Ovary (tissue), 9 donors: ENCODE data around the gene ITIH1. TPM values are rescaled to one million over a fixed set of nuclear protein-coding genes. Genes with fewer than 3 reads are reported as not detected.

Source experiments
- DNase-seq, 5 donors: peaks; one replicate each; pipeline ENCODE4 v3.0.0-alpha.2; 2019 to 2020
- H3K27ac ChIP-seq, 2 donors: fragments of 200-600 bp; one replicate each; pipeline versions ENCODE4 v1.5.1 to v1.8.0; 2019 to 2022
- H3K27me3 ChIP-seq: fragments of 200-600 bp; one replicate; pipeline ENCODE4 v1.8.0; 2022
- H3K36me3 ChIP-seq: fragments of 200-600 bp; sonication (generic); one replicate; pipeline ENCODE4 v1.5.1; 2019
- H3K4me1 ChIP-seq: one replicate; pipeline ENCODE4 v1.8.1; 2013; ENCODE audit warnings: mild to moderate bottlenecking, moderate library complexity; ENCODE audit not compliant: insufficient read depth
- H3K4me3 ChIP-seq: fragments of 200-600 bp; sonication (generic); one replicate; pipeline ENCODE4 v1.5.1; 2017
- H3K9me3 ChIP-seq, 2 donors: fragments of 200-600 bp in 1 of 2; sonication (generic) in 1 of 2; one replicate each; pipeline versions ENCODE4 v1.5.1 to v1.8.1; 2013 to 2019; ENCODE audit warnings: mild to moderate bottlenecking in 1 of 2, moderate library complexity in 1 of 2
- EP300 ChIP-seq: sonication (generic); formaldehyde crosslinking; IDR thresholded peaks from one replicate; pipeline ENCODE4 v1.6.1; 2017; ENCODE audit warnings: antibody characterized with exemption
- POLR2A ChIP-seq: fragments of 450-650 bp; IDR thresholded peaks from one replicate; pipeline ENCODE4 v1.6.1; 2017; ENCODE audit warnings: antibody characterized with exemption, mild to moderate bottlenecking, moderate library complexity
- WGBS, 3 donors: extraction: QIAGEN DNeasy Blood & Tissue Kit in 1 of 3; methylation state at CpG; one replicate each; pipeline versions ENCODE4 v1.1.5 to v1.1.7; 2013 to 2017; 5-methylcytosine and 5-hydroxymethylcytosine counted together
- intact Hi-C, 4 donors: fragments of 100-400 bp; cut with DNase I; formaldehyde crosslinking; loops; one replicate each; pipeline versions ENCODE4 v1.11.0 to v1.15.1; 2022 to 2023
- polyA plus RNA-seq, 2 donors: library from polyadenylated mRNA; stranded (reverse); fragments of 200-250 nt in 1 of 2; fragments of 350-450 nt in 1 of 2; fragmentation: Illumina TruSeq in 1 of 2; extraction: RNeasy Lipid Tissue Mini Kit (QIAGEN cat#74804) in 1 of 2; gene quantifications; one replicate each; pipeline ENCODE4 v1.2.3, GENCODE V29; 2013 to 2014
- total RNA-seq, 7 donors: library from RNA; depleted of rRNA in 2 of 7; stranded (reverse); fragments of >200 nt in 2 of 7; fragmentation: NEBNext Ultra II Directional in 3 of 7; extraction: Animal tissue kit (Norgen Biotek cat#: 25700) in 3 of 7; gene quantifications; one replicate each; pipeline versions ENCODE4 v1.1.0 to v1.2.4, GENCODE V29; 2016 to 2023
- TF ChIP-seq, protein P1 (sequence below), 3 donors: fragments of 450-650 bp in 2 of 3; fragments of 200-600 bp in 1 of 3; IDR thresholded peaks; one replicate each; pipeline versions ENCODE4 v1.5.1 to v1.8.0; 2016 to 2022; ENCODE audit warnings: antibody characterized with exemption in 3 of 3, mild to moderate bottlenecking in 1 of 3
- donor health status: DM: no; HTN: no; CAD: no; lungs with moderate emphysema.
- donor health status: DM: no; HTN: no; CAD: no.
- donor health status: Bipolar disorder and iron deficiency.
- donor health status: DM: yes; HTN: yes; CAD: no.
- donor health status: DM: no; HTN: no; CAD: no.
- donor health status: DM: yes; HTN: yes; CAD: no.

The ITIH1 gene
- total and polyA plus RNA-seq, 9 donors = 0.42 to 0.79 (median 0.49) TPM; not detected in 5

DNA sequence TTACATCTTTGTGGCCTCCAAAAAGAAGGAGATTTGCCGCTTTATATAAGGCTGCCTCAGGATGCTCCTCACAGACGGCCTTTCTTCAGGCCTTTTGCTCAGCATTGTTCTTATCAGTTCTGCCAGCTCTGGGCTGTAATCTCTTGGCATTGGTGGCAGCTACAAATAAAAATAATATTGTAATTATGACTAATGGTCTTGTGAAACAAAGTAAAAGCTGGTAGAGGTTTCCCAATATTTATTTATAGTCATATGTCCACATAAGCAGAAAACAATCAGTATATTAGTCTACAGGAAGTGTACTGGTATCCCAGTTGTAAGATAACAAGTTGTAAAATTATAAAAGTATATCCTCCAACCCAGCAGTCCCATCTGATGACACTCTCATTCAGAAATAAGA is 13.9 kb upstream of the ITIH1 start:
- no peak for DNase-seq
- Histone ChIP-seq H3K36me3 (no peaks in the 10 kb centered on the region), H3K4me1 (no peaks in the 10 kb centered on the region), H3K4me3 (no peak overlapping the region), H3K9me3 (no peaks in the 10 kb centered on the region), H3K27ac (no peak overlapping the region), H3K27me3 (no peaks in the 10 kb centered on the region)
- no peak for TF ChIP-seq EP300
- TF ChIP-seq, protein P1, sequence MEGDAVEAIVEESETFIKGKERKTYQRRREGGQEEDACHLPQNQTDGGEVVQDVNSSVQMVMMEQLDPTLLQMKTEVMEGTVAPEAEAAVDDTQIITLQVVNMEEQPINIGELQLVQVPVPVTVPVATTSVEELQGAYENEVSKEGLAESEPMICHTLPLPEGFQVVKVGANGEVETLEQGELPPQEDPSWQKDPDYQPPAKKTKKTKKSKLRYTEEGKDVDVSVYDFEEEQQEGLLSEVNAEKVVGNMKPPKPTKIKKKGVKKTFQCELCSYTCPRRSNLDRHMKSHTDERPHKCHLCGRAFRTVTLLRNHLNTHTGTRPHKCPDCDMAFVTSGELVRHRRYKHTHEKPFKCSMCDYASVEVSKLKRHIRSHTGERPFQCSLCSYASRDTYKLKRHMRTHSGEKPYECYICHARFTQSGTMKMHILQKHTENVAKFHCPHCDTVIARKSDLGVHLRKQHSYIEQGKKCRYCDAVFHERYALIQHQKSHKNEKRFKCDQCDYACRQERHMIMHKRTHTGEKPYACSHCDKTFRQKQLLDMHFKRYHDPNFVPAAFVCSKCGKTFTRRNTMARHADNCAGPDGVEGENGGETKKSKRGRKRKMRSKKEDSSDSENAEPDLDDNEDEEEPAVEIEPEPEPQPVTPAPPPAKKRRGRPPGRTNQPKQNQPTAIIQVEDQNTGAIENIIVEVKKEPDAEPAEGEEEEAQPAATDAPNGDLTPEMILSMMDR (IDR thresholded peaks at IDR 0.05) = no peak
- TF ChIP-seq POLR2A = no peak
- intact Hi-C loops = no loop called here
- 85 to 90% (median 85%) methylated on average over 2 of the region's 2 CpGs for WGBS, 3 donors

DNA sequence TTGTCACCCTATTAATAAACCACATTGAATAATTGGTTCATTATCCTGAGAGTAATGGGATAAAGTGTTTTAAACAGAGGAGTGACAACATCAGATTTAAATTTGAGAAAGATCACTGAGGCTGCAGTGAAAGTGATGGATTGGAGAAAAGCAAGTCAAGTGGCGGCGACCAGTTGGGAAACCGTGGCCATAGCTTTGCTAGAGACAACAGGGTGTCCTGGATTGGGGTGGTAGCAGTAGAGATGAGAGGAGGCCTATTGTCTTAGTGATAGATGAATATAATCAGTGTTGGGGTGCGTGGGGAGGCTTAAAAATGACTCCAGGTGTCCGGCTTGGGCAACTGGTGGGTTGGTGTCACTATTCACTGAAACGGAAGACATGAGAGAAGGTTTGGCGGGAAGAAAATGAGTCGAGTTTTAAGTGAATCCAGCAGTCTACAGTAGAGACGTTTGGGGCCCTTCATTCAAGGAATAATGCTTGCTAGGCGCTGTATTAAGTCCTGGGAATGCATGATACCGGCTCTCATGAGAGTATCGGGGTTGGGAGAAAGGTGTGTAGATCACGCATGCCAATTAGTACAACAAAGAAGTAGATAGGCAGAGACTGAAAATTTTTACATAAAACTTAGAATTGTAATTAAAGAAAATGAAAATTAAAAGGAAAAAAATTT is 7.5 kb upstream of the ITIH1 start:
- H3K9me3 ChIP-seq = no peaks in the 10 kb centered on the region
- H3K4me1 ChIP-seq = peaks cover 2% of the 10 kb centered on the region
- H3K27me3 ChIP-seq = no peaks in the 10 kb centered on the region
- H3K36me3 ChIP-seq = no peaks in the 10 kb centered on the region
- intact Hi-C loops = no loop called here
- no peak overlapping the region for H3K27ac ChIP-seq
- TF ChIP-seq, protein P1 (IDR thresholded peaks at IDR 0.05) = no peak
- TF ChIP-seq EP300 (no peak), POLR2A (no peak)
- 15 to 16% (median 16%) methylated on average over 13 of the region's 13 CpGs for WGBS, 3 donors
- peak overlapping the region; percentile 75 for H3K4me3 ChIP-seq
- DNase-seq = no peak

DNA sequence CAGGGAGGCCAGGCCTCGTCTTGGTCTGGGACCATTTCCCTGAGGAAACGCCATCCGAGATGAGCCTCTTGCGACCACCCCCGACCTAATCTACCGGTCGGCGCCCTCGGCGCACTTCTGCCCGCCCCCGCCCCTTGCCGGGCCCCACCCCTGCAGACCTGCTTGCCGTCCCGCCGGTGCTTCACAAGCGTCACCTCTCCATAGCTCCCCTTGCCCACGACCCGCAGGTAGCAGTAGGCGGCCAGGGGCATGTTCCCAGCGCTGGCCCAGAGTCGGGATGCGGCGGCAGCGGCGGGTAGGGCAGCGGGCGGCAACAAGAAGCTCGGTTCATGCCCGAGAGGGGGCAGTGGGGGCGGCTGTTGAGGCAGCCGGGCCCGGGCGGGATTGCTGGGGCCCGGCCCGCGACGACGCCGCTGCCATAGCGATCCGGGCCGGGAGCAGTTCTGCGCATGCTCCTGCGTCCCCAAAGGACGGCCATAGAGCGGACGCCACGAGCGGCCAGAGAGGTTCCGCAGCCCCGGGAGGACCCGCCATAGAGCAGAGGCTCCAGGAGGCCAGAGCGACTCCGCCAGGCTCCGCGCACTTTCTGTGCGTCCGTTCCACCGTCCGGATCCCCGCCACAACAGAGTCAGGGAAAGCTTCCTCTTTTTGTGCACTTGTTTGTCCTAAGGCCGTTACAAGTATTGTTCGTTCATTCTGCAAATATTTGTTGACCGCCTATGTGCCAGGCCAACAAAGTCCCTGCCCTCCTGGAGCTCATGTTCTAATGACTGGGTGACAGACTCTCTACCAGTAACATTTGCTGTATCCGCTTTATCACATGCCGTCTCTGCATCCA is 6.7 kb upstream of the ITIH1 start, which contains the start of gene NEK4:
NEK4 (minus strand) TSS at position 445 of the 838 bp plus-strand sequence; CDS start at position 251, 194 bp downstream.
- Histone ChIP-seq H3K4me3 (peak within 1 kb of the TSS; percentile 75), H3K27ac (peak within 1 kb of the TSS in 1 of 2 donors; percentile 58), H3K9me3 (no peaks in the 10 kb centered on the region), H3K4me1 (peaks cover 2% of the 10 kb centered on the region), H3K27me3 (no peaks in the 10 kb centered on the region), H3K36me3 (no peaks in the 10 kb centered on the region)
- DNase-seq = peak; percentile 88 to 95 (median 90)
- TF ChIP-seq, protein P1 (IDR thresholded peaks at IDR 0.05) = peak in 1 of 3 donors; percentile 6
- no peak for TF ChIP-seq EP300
- 0 to 1% (median 0%) methylated on average over 57 to 67 of the region's 67 CpGs for WGBS, 3 donors
- intact Hi-C loops = no loop called here

DNA sequence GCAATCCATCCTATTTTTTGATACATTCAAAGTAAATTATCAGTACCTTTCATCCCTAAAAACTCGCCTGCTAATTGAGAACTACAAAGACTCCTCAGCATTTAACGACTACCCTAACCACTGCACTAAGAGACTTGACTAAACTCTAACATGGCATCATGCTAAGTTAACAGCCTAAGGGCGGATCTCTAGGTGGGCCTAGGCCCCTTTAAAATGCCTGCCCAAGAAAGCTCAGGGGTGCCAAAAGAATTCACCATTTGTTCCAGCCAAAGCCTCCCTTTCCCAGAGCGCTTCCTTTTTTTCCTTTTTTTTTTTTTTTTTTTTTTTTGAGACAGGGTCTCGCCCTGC is 6.1 kb upstream of the ITIH1 start:
- H3K4me3 ChIP-seq = peak overlapping the region; percentile 75
- no peak for TF ChIP-seq POLR2A
- TF ChIP-seq, protein P1 (IDR thresholded peaks at IDR 0.05) = no peak
- no peaks in the 10 kb centered on the region for H3K36me3 ChIP-seq
- no peaks in the 10 kb centered on the region for H3K27me3 ChIP-seq
- peak overlapping the region in 1 of 2 donors; percentile 58 for H3K27ac ChIP-seq
- 31 to 40% (median 34%) methylated on average over 5 of the region's 5 CpGs for WGBS, 3 donors
- H3K9me3 ChIP-seq = no peaks in the 10 kb centered on the region
- DNase-seq = no peak
- intact Hi-C loops = no loop called here
- H3K4me1 ChIP-seq = peaks cover 2% of the 10 kb centered on the region
